ENCODE data around the gene MYO9A.
"Not testable (repeated sequence)": the region's sequence is repeated elsewhere in the genome, so short reads cannot be mapped to it uniquely, and the experiment has no call there.

The MYO9A gene

DNA sequence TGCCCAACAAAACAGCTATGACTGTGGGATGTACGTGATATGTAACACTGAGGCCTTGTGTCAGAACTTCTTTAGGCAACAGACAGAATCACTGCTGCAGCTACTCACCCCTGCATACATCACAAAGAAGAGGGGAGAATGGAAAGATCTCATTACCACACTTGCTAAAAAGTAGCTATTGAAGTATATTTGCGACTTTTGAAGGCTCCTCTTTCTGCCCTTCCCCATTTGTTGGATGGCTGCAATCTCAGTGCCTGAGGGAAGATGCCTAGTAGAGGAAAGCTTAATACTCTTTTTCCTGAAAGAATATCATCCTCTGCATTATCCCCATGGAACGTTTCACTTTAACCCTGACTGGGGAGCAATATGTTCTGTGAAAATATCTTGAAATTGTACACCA is 22.1 kb upstream of the MYO9A start:
- no peak for DNase-seq (ENCODE audit: low read depth, low spot score)

DNA sequence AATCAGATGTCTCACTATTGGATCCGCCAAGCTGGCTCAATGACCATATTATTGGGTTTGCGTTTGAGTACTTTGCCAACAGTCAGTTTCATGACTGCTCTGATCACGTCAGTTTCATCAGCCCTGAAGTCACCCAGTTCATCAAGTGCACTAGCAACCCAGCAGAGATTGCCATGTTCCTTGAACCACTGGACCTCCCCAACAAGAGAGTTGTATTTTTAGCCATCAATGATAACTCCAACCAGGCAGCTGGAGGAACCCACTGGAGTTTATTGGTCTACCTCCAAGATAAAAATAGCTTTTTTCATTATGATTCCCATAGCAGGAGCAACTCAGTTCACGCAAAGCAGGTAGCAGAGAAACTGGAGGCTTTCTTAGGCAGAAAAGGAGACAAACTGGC is 21.7 kb upstream of the MYO9A start:
- no peak for DNase-seq (ENCODE audit: low read depth, low spot score)

DNA sequence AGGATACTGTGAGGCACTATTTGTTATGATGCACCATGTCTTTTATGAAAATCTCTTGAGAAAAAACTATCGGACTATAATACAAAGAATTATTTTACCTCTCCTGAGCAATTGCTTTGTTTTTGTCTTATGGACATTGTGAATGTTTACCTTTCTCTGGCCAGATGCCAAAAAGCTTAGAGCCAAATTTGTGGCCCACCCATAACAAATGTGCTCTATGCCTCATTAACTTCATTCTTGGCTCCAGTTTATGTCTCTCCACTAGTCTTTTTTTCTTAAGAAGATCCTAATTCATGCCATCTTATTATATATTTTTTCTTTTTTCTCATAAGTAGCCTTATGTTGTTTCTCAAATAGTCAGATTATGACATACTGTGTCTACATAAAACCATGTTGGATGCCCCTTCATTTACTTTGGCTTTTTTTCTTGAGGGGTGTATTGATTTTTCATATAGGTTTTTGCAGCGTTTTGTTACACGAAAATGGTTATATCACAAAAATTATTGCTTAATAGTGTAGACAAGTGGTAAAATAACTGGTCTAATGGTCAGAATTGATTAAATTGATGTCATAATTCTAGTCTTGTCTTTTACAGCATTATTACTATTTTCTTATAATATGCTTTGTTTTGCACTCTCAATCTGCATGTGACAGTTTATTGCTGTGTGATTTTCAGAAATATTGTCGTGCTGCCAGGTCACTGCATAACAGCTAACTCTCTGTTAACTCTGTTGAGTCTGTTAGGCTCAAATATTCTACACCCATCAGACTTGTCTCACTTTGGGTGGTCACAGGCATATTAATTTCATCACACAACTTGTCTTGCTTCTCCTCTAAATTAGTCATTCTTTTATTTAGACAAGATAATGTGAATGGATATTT is 18.5 kb upstream of the MYO9A start:
- no peak for DNase-seq (ENCODE audit: low read depth, low spot score)

DNA sequence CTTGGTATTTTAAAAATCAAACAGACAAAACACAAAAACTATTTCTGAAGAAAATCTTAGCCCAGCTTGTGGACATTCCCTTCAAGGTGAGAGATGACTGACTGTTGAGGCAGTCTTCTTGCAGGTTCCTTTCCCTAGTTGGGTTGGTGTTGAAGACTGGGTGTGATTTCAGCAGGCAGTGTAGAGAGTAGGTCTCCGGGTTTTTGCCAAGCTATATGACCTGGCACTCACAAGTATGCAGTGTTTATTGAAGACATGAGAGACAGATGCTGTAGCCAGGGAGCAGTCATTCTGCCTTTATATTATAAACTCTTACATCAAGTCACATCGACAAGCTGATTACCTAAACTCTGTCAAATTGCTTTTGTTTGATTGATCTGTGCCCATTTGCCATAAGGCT is 17.8 kb upstream of the MYO9A start:
- DNase-seq (ENCODE audit: low read depth, low spot score): no peak

DNA sequence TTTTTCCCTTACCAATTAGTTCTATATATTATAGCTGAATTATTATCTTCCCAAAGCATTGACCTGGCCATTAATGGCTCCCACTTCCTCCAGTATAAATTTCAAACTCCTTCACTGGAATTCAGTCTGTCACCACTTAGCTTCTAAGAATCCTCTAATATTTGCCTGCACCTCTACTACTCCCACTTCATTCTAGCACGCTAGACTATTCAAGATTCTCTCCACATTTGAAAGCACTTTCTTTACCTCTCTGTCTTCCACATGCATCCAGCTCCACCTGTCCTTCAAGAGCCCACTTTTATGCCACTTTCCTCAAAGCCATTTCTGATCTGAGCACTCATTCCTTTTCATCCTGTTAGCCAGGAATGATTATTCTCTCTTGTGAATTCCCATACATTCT is 15.3 kb upstream of the MYO9A start:
- DNase-seq (ENCODE audit: low read depth, low spot score): no peak

DNA sequence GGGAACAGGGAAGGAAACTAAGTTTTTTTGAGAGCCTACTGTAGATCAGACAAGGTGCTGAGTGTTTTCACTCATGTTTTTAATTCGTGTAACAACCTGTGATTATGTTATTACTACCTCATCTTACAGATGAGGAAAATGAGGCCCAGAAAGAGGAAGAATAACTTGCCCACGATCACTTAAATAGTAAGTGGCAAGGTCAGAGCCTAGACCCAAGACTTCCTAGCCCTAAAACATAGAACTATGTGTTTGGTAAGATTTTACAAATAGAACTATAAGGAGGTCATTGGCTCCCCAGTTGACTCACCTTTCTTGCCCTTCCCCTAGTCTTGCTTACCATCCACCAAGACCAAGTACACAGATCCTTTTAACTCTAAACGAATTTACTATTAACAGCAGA is 14.0 kb upstream of the MYO9A start:
- DNase-seq (ENCODE audit: low read depth, low spot score): no peak

DNA sequence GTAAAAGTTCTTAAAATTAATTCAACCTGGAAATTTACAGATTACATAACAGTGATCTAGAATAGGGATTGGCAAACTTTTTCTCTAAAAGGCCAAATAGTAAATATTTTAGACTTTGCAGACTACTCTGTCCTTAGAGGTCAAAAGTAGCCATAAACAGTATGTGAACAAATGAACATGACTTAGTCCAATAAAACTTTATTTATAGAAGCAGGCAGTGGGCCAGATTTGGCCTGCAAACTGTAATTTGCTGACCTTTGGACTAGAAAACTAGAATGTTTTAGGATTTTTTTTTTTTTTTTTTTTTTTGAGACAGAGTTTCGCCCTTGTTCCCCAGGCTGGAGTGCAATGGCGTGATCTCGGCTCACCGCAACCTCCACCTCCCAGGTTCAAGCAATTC is 12.3 kb upstream of the MYO9A start:
- no peak for DNase-seq (ENCODE audit: low read depth, low spot score)

DNA sequence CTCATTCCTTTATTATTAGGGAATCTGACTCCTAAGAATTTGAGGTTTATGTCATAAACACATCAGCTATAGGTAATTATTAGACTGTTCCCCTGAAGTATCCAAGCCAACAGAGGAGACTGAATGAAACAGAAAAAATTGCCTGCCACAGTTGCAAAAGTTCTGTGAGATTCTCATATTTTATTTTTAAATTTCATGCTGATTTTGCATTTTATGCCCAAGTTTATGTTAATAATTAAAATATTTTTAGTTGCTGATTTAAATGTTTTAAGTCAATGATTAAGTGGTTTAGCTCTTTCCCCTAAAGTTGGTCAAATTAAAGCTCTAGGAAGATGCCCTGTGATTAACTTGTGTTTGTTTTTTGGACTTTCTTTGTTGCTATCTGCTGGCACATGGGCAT is 10.4 kb upstream of the MYO9A start:
- DNase-seq (ENCODE audit: low read depth, low spot score): no peak

DNA sequence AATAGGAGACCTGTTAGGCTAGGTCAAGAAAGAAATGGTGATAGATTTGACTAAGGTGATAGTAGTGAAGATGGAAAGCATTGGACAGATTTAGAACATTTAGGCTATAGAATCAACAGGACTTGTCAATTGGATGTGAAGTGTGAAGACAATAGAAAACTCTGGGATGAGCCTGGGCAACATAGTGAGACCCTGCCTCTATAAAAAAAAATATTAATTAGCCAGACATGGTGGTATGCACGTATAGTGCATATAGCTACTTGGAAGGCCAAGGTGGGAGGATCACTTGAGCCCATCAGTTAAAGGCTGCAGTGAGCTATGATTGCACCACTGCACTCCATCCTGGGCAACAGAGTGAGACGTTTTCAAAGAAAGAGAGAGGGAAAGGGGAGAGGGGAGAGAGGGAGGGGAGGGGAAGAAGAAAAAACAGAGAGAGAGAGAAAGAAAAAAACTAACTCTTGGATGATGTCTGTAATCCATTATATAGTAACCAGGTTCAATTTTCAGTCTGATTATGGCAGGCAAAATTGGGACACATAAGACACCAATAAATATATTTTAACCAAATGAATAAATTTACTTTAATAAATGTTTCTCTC is 9.9 kb upstream of the MYO9A start:
- no peak for DNase-seq (ENCODE audit: low read depth, low spot score)

DNA sequence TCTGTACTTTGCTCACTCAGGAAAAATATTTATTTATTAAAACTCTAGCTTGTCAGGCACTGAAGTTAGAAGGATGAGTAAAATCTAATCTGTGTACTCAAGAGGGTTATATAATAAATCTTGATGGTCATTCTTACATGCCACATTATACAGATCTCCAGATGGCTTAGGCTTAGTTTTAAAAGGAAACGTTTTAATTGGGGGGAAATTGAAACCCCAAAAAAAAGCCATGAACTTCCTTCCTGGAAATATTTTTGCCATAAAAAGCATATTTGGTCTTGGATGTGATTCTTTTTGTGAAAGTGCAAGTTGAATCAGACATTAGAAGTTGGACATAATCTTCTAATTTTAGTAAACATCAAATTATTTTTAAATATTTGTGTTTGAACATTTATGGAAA is 6.3 kb upstream of the MYO9A start:
- no peak for DNase-seq (ENCODE audit: low read depth, low spot score)

DNA sequence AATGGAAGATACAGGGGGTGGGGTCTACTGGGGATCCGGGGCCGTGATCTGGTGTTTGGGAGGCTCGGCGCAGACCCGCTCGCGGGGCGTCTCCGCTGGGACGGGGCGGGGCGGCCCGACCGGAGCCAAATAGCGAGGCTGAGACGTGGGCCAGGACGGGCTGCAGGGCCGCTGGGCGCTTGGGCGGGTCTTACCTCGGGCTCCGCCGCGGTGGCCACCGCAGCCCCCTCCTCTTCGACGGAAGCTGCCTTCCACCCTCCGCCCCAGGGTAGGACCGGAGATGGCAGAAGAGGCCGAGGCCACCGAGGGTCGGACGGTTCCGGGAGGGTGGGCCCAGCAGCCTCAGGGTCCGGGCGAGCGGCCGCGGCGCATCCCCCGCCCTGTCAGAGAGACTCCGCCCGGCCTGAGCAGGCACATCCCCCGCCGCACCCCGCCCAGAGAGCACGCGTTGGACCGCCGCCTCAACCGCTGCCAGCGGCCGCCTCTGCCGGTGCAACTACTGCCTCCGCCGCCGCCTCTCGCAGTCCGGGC is 399 bp downstream of the MYO9A start:
- DNase-seq (ENCODE audit: low read depth, low spot score): peak; percentile 26

DNA sequence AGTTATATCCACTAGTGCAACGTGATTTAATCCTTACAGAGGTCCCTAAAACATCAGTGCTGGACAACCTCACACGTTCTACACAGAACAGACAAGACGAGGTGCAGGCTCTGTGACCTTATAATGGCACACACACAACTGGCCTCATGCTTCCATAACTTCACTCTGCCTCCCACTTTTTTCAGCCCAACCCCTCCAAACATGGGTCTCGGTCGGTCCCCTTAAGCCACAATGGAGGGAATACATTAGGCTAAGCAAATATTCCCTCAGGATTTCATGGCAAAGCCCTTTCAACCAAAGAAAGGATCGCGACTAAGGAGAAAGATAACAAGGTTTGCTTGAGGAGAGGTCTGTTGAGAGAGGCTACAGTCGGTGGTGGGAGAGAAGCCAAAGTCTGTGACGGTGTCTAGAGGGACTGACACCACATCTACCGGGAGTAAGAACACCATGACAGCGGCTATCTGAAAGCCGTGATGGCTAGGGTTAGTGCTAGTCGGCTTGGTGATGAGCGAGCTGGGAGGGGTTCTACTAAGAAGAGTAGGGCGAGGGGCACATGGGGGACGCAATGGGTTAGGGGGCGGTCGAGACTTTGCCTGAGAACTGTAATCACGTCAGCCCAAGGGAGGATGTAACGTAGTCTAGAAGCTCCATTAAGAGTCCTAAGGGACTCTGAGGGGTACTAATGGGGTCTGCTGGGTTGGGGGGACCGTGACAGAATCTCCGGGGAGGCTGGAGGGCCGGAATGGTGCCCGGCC is 1.0 kb downstream of the MYO9A start:
- DNase-seq (ENCODE audit: low read depth, low spot score): no peak

DNA sequence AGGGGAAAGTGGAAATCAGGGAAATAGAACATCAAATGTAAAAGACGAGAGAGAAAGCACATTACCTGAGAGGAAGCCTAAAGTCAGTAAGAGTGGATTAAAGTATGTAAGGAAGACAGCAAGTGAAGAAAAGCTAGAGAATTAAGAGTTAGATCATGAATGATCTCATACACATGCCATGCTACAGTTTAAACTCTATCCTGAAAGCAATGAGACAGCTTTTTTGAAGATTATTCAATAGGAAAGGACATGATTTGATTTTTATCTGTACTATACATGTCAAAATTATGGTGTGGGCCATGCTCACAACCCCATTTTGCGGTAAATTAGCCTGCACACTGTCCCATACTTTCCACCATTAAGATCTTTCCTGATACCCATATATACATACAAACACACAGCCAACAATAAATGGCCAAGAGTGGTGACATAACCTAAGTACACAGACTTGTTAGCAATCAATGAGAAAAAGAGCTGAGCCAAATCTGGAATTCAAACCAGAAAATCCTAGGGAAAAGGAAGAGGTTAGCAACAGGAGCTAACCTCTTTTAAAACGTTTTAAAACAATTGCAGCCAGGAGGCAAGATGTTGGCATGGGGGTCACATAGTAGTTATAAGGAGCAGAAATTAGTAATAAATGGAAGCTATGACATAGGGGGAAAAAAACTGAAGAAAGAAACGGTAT is 4.5 kb downstream of the MYO9A start:
- DNase-seq (ENCODE audit: low read depth, low spot score): no peak

DNA sequence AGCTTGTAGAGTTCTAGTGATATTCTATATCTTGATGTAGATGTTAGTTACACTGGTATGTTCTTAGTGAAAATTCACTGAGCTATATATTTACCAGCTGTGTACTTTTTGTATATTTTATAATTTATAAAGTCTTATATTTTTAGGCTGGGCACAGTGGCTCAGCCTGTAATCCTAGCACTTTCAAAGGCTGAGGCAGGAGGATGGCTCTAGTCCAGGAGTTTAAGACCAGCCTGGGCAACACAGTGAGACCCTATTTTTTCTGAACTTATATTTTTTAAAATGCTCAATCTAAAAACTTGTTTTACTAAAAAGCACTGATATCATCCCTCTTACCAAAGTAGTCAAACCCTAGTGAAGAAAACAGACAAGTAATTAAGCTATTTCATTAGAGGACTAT is 5.1 kb downstream of the MYO9A start:
- no peak for DNase-seq (ENCODE audit: low read depth, low spot score)

DNA sequence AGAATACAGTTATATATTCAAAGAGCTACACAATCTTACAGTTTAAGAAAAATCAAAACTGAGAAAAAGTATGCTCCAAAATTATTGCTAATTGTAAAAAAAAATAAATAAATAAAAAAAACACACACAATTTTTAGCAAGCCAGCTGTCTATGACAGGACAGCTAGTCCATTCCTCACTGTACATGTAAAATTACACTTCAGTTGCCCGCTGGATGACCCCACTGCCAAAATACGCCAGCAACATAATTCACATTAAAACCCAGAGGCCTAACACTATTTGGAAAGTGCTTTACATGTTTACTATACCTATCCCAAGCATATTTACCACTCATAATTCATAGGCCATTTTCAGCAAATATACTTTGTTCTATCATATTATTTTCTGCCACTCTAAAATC is 5.8 kb downstream of the MYO9A start:
- no peak for DNase-seq (ENCODE audit: low read depth, low spot score)

DNA sequence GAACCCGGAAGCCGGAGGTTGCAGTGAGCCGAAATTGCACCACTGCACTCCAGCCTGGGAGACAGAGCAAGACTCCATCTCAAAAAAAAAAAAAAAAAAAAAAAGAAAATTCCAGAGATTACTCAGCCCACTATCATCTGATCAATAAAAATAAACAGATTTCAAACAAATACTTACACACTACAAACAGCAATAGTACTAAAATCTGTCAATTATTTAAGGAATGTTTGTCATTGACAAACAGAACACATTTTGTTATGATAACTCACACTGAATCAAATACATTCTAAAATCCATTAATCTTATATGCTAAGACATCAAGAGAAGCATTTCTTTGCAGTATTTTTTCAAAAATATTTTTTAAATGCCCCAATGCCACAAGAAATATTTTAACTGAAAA is 7.6 kb downstream of the MYO9A start:
- DNase-seq (ENCODE audit: low read depth, low spot score): no peak

DNA sequence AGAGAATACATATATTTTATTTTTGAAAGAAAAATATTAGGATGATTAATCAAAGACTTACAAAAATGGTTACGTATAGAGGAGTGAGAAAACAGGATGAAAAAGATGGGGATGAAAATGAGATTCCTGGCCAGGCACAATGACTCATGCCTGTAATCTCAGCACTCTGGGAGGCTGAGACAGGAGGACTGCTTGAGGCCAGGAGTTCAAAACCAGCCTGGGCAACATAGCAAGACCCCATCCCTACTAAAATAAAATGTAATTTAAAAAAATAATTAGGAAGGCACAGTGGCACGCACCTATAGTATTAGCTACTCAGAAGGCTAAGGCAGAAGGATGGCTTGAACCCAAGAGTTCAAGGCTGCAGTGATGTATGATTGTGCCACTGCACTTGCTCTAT is 11.9 kb downstream of the MYO9A start:
- no peak for DNase-seq (ENCODE audit: low read depth, low spot score)

DNA sequence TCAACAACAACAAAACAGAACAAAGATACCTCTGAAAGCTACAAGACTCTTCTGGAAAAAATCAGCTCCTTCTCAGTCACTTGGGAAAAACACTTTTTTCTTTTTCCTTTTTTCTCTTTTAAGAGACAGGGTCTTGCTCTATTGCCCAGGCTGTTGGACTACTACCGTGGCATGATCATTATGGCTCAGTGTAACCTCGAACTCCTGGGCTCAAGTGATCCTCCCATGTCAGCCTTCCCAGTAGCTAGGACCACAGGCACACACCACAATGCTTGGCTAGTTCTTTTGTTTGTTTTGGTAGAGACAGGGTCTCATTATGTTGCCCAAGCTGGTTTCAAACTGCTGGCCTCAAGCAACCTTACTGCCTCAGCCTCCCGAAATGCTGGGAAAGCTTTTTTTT is 12.8 kb downstream of the MYO9A start:
- DNase-seq (ENCODE audit: low read depth, low spot score): no peak

DNA sequence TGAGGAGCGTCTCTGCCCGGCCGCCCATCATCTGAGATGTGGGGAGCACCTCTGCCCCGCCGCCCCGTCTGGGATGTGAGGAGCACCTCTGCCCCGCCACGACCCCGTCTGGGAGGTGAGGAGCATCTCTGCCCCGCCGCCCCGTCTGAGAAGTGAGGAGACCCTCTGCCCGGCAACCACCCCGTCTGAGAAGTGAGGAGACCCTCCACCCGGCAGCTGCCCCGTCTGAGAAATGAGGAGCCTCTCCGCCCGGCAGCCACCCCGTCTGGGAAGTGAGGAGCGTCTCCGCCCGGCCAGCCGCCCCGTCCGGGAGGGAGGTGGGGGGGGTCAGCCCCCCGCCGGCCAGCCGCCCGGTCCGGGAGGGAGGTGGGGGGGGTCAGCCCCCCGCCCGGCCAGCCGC is 17.4 kb downstream of the MYO9A start:
- DNase-seq (ENCODE audit: low read depth, low spot score): not testable (repeated sequence)

DNA sequence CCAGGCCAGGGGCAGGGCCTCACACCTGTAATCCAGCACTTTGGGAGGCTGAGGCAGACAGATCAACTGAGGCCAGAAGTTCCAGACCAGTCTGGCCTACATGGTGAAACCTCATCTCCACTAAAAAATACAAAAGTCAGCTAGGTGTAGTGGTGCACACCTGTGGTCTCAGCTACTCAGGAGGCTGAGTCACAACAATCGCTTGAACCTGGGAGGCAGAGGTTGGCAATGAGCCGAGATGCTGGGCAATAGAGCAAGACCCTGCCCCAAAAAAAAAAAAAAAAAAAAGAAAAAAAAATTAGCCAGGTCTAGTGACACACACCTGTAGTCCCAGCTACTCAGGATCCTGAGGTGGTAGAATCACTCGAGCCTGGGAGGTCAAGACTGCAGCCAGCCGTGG is 18.8 kb downstream of the MYO9A start:
- no peak for DNase-seq (ENCODE audit: low read depth, low spot score)

DNA sequence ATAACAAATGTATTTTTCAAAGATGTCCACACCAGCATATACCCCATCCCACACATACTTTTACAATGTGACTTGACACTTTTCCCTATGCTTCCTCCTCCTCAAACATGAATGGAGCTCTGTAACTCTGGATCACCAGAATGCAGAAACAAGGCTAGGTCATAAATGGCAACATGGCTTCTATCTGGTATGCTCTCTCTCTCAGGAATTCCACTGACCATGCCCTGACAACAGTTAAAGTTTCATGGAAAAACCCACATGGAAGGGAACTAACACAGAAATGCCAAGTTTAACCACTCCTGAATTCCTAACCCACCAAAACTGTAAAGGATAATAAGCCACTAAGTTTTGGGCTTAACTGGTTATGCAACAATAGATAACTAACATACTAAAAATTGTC is 19.9 kb downstream of the MYO9A start:
- no peak for DNase-seq (ENCODE audit: low read depth, low spot score)

DNA sequence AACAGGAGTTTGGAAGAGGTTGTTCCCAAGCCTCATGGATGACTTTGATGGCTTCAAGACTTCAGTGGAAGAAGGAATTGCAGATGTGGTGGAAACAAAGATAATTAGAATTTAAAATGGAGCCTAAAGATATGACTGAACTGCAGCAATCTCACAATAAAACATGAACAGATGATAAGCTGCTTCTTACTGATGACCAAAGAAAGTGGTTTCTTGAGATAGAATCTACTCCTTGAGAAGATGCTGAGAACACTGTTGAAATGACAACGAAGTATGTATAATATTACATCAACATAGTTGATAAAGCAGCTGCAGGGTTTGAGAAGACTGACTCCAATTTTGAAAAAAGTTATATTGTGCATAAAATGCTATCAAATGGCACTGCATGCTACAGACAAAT is 21.2 kb downstream of the MYO9A start:
- DNase-seq (ENCODE audit: low read depth, low spot score): no peak

All from activated naive CD8-positive, alpha-beta T cell treated with anti-CD3 and anti-CD28 coated beads, Interleukin-2, amount 50 U/mL, for 16 hours (primary cell).